B cell (primary cell): ENCODE measurements around the gene YJU2. TPM values are rescaled to one million over a fixed set of nuclear protein-coding genes. Genes with fewer than 3 reads are reported as not detected.

Source experiments
- ATAC-seq: fragments of 200-7000 bp; cut with Tn5 transposase; one replicate; pipeline ENCODE4 v1.10.0; 2021; ENCODE audit warnings: low read depth, mild to moderate bottlenecking, moderate number of reproducible peaks, moderate library complexity
- CTCF ChIA-PET: fragments of 350-600 bp; sonication (Branson Sonifier 250); formaldehyde crosslinking; loops from one replicate; lab custom pipeline; 2021; ENCODE audit warnings: antibody characterized with exemption, inconsistent platforms; lab: Charles Lee
- POLR2A ChIA-PET: fragments of 350-600 bp; sonication (Branson Sonifier 250); formaldehyde crosslinking; loops from one replicate; lab custom pipeline; 2021; ENCODE audit warnings: antibody characterized with exemption; lab: Charles Lee
- DNase-seq: peaks from one replicate; pipeline ENCODE4 v3.0.0; 2013
- H2AFZ ChIP-seq: 2 replicates; pipeline ENCODE4 v1.6.1; 2012; ENCODE audit warnings: mild to moderate bottlenecking, low read depth, low read length; ENCODE audit not compliant: insufficient read depth, poor library complexity, severe bottlenecking
- H3K27ac ChIP-seq, 2 donors: 1 replicate in 1 of 2; 2 replicates in 1 of 2; pipeline ENCODE4 v1.5.1; 2012 to 2013; ENCODE audit warnings: low read length in 2 of 2, mild to moderate bottlenecking in 2 of 2, moderate library complexity in 1 of 2
- H3K27me3 ChIP-seq, 4 experiments: fragments of 200-600 bp in 1 of 4; sonication (generic) in 1 of 4; replicated peaks in 1 of 4; 1 replicate in 2 of 4; 2 replicates in 2 of 4; pipeline versions ENCODE4 v1.6.1 to v1.7.0; 2013 to 2016; ENCODE audit warnings: low read length in 3 of 4, mild to moderate bottlenecking in 2 of 4, mixed read lengths in 1 of 4, moderate library complexity in 1 of 4; ENCODE audit not compliant: insufficient read depth in 4 of 4, control insufficient read depth in 3 of 4; ENCODE audit errors: control extremely low read depth in 1 of 4
- H3K36me3 ChIP-seq, 2 experiments: replicated peaks in 1 of 2; 1 replicate in 1 of 2; 2 replicates in 1 of 2; pipeline versions ENCODE4 v1.6.1 to v1.7.1; 2013; ENCODE audit warnings: low read length in 1 of 2; ENCODE audit not compliant: insufficient read depth in 2 of 2, control insufficient read depth in 1 of 2; ENCODE audit errors: control extremely low read depth in 1 of 2, extremely low read depth in 1 of 2
- H3K4me1 ChIP-seq, 2 donors: fragments of 200-600 bp in 1 of 2; sonication (generic) in 1 of 2; 1 replicate in 1 of 2; 2 replicates in 1 of 2; pipeline versions ENCODE4 v1.5.1 to v1.6.1; 2013 to 2017; ENCODE audit warnings: low read length in 2 of 2; ENCODE audit not compliant: control insufficient read depth in 2 of 2, insufficient read depth in 2 of 2
- H3K4me2 ChIP-seq: replicated peaks from 2 replicates; pipeline ENCODE3; 2012; ENCODE audit warnings: mild to moderate bottlenecking, low read depth, low read length; ENCODE audit not compliant: poor library complexity, severe bottlenecking
- H3K4me3 ChIP-seq, 5 experiments: fragments of 200-600 bp in 1 of 5; sonication (generic) in 1 of 5; 1 replicate in 3 of 5; 2 replicates in 2 of 5; pipeline versions ENCODE4 v1.5.1 to v1.7.0; 2011 to 2016; ENCODE audit warnings: low read length in 4 of 5, mild to moderate bottlenecking in 4 of 5, low read depth in 2 of 5, control low read depth in 1 of 5, moderate library complexity in 1 of 5; ENCODE audit not compliant: insufficient read depth in 1 of 5; ENCODE audit errors: control extremely low read depth in 1 of 5, extremely low read depth in 1 of 5
- H3K79me2 ChIP-seq: fragments of 200-600 bp; sonication (generic); one replicate; pipeline ENCODE4 v1.6.0; 2016; ENCODE audit warnings: low read length; ENCODE audit not compliant: control insufficient read depth, insufficient read depth
- H3K9ac ChIP-seq: fragments of 200-600 bp; sonication (generic); 2 replicates; pipeline ENCODE4 v1.6.1; 2017; ENCODE audit warnings: mild to moderate bottlenecking, low read length, moderate library complexity
- H3K9me3 ChIP-seq, 3 donors: one replicate each; pipeline versions ENCODE4 v1.6.1 to v1.7.1; 2013; ENCODE audit warnings: low read length in 2 of 3; ENCODE audit not compliant: control insufficient read depth in 2 of 3, insufficient read depth in 1 of 3; ENCODE audit errors: control extremely low read depth in 1 of 3
- H4K20me1 ChIP-seq: 2 replicates; pipeline ENCODE4 v1.6.0; 2012; ENCODE audit warnings: mild to moderate bottlenecking, low read length; ENCODE audit not compliant: insufficient read depth, control insufficient read depth, poor library complexity, severe bottlenecking
- H3K27ac Mint-ChIP-seq: one replicate; pipeline ENCODE4 v1.8.0; 2021; ENCODE audit warnings: mixed read lengths
- H3K27me3 Mint-ChIP-seq: one replicate; pipeline ENCODE4 v1.8.0; 2021; ENCODE audit warnings: mixed read lengths
- H3K4me1 Mint-ChIP-seq: one replicate; pipeline ENCODE4 v1.8.0; 2021; ENCODE audit warnings: mixed read lengths
- H3K4me3 Mint-ChIP-seq: one replicate; pipeline ENCODE4 v1.8.0; 2021; ENCODE audit warnings: mixed read lengths
- H3K9me3 Mint-ChIP-seq: one replicate; pipeline ENCODE4 v1.8.0; 2022; ENCODE audit warnings: mixed read lengths; ENCODE audit not compliant: insufficient read depth
- EZH2 ChIP-seq: IDR thresholded peaks from 2 replicates; pipeline ENCODE4 v1.6.1; 2012; ENCODE audit warnings: borderline replicate concordance, low read depth, mild to moderate bottlenecking, moderate library complexity, low read length; ENCODE audit not compliant: insufficient read depth, poor library complexity, severe bottlenecking
- WGBS: methylation state at CpG from one replicate; pipeline ENCODE4 v1.1.5; 2013; ENCODE audit warnings: missing lambda C conversion rate; ENCODE audit not compliant: insufficient coverage; 5-methylcytosine and 5-hydroxymethylcytosine counted together
- intact Hi-C: fragments of 100-400 bp; cut with micrococcal nuclease; formaldehyde crosslinking; loops from one replicate; pipeline ENCODE4 v1.10.0; 2022
- polyA plus RNA-seq: library from polyadenylated mRNA; depleted of rRNA; stranded (reverse); fragments of >200 nt; gene quantifications from 2 replicates; pipeline ENCODE4 v1.2.3, GENCODE V29; 2012
- total RNA-seq, 2 donors: library from RNA; stranded (reverse); fragments of 120-200 nt in 1 of 2; gene quantifications; 1 replicate in 1 of 2; 2 replicates in 1 of 2; pipeline versions ENCODE4 v1.2.3 to v1.2.4, GENCODE V29; 2013 to 2022
- TF ChIP-seq, protein P1 (sequence below): fragments of 200-600 bp; IDR thresholded peaks from one replicate; pipeline ENCODE4 v1.8.0; 2022; ENCODE audit warnings: antibody characterized with exemption, mild to moderate bottlenecking

The YJU2 gene
- total and polyA plus RNA-seq, 2 donors (not counting 1 experiment from before 2014, with no cell fraction given) = 40.3 to 45.7 TPM

DNA sequence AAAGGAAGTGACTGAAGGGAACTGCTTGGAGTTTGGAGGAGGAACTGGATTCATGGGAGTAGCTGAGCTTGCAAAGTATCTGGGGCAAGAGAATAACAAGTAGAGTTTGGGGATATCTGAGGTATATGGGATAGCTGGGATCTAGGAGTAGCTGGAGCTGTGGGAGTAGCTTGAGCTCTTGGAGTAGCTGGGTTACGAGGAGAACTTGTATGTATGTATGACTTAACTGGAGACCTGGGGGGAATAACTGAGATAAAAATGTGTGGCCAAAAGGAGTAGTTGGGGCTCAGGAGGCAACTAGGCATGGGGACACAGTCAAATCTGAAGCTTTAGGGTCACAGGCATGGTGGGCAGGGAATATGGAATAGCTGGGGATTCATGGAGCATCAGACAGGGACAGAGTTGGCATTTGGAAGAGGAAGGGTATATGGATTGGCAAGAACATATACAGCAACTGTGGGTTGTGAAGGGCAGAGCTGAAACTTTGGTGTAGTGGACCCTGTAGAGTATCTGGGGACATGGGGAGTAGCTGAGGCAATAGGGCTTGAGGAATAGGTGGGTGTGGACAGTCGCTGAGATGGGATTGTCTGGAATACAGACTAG, 45.8 kb upstream of the YJU2 start:
- no peak overlapping the region for H2AFZ ChIP-seq
- ChIA-PET POLR2A (interaction anchor here (0.5 to 1.8 kb wide), 3 partner anchors 39 to 230 kb away, joined by 5 to 8 read pairs (median 6); partner anchors contain the start of gene DAPK3), CTCF (interaction anchor here (0.5 to 3.4 kb wide), 8 partner anchors 9 to 216 kb away, joined by 3 to 21 read pairs (median 4); partner anchors contain the start of gene EEF2)
- Mint-ChIP-seq H3K27me3 (peaks cover 26% of the 10 kb centered on the region), H3K9me3 (no peaks in the 10 kb centered on the region), H3K27ac (no peak overlapping the region), H3K4me3 (no peak overlapping the region), H3K4me1 (peaks cover 15% of the 10 kb centered on the region)
- H3K9me3 ChIP-seq = peaks cover 0 to 9% (median 0%) of the 10 kb centered on the region in 3 donors
- TF ChIP-seq EZH2 = no peak
- TF ChIP-seq, protein P1, sequence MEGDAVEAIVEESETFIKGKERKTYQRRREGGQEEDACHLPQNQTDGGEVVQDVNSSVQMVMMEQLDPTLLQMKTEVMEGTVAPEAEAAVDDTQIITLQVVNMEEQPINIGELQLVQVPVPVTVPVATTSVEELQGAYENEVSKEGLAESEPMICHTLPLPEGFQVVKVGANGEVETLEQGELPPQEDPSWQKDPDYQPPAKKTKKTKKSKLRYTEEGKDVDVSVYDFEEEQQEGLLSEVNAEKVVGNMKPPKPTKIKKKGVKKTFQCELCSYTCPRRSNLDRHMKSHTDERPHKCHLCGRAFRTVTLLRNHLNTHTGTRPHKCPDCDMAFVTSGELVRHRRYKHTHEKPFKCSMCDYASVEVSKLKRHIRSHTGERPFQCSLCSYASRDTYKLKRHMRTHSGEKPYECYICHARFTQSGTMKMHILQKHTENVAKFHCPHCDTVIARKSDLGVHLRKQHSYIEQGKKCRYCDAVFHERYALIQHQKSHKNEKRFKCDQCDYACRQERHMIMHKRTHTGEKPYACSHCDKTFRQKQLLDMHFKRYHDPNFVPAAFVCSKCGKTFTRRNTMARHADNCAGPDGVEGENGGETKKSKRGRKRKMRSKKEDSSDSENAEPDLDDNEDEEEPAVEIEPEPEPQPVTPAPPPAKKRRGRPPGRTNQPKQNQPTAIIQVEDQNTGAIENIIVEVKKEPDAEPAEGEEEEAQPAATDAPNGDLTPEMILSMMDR = no peak
- H3K9ac ChIP-seq = no peak overlapping the region
- ATAC-seq (no peak), DNase-seq (no peak)
- no peak overlapping the region for H3K27ac ChIP-seq
- H3K4me3 ChIP-seq = no peak overlapping the region
- peaks cover 2 to 33% (median 18%) of the 10 kb centered on the region in 4 experiments for H3K27me3 ChIP-seq
- no peaks in the 10 kb centered on the region for H3K79me2 ChIP-seq
- no peaks in the 10 kb centered on the region for H3K36me3 ChIP-seq
- WGBS = 80% methylated on average over 2 of the region's 2 CpGs
- no peak overlapping the region for H3K4me2 ChIP-seq
- intact Hi-C loops = no loop called here
- no peaks in the 10 kb centered on the region for H4K20me1 ChIP-seq
- H3K4me1 ChIP-seq = peaks cover 10 to 15% of the 10 kb centered on the region in 2 donors

DNA sequence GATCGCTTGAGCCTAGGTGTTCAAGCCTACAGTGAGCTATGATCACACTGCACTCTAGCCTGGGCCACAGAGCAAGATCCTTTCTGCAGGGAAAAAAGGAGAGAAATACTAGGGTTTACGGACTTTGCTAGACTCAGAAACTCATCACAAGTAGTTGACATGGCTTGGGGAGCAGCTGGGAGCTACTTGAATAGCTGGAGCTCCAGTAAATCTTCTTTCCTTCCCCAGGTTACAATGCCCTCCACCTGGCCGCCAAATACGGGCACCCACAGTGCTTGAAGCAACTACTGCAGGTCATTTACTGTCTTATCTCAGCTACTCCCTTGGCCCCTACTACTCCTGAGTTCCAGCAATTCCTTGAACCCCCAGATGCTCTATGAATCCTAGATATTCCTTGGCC, 45.1 kb upstream of the YJU2 start:
- Histone ChIP-seq H3K79me2 (no peaks in the 10 kb centered on the region), H3K9me3 (peaks cover 0 to 9% (median 0%) of the 10 kb centered on the region in 3 donors), H3K4me2 (no peak overlapping the region), H3K36me3 (no peaks in the 10 kb centered on the region), H4K20me1 (no peaks in the 10 kb centered on the region), H3K27me3 (peaks cover 2 to 30% (median 13%) of the 10 kb centered on the region in 4 experiments), H3K4me1 (peaks cover 10 to 14% of the 10 kb centered on the region in 2 donors), H3K4me3 (no peak overlapping the region), H3K27ac (no peak overlapping the region), H3K9ac (no peak overlapping the region), H2AFZ (no peak overlapping the region)
- ChIA-PET POLR2A (interaction anchor here (0.5 to 1.8 kb wide), 2 partner anchors 40 to 231 kb away, joined by 5 to 8 read pairs; partner anchors contain the start of gene DAPK3), CTCF (interaction anchor here (0.5 to 3.4 kb wide), 10 partner anchors 10 to 217 kb away, joined by 3 to 21 read pairs (median 4); partner anchors contain the start of gene EEF2)
- Mint-ChIP-seq H3K27ac (no peak overlapping the region), H3K9me3 (no peaks in the 10 kb centered on the region), H3K4me1 (peaks cover 15% of the 10 kb centered on the region), H3K4me3 (no peak overlapping the region), H3K27me3 (peaks cover 23% of the 10 kb centered on the region)
- intact Hi-C loops = no loop called here
- WGBS = 85% methylated on average over 4 of the region's 4 CpGs
- DNase-seq (no peak), ATAC-seq (no peak)
- TF ChIP-seq, protein P1 = no peak
